KMS-11 (cell line): Measurements from ENCODE around the gene ZNF765.
"Not testable (repeated sequence)": the region's sequence is repeated elsewhere in the genome, so short reads cannot be mapped to it uniquely, and the experiment has no call there.

ENCODE experiments used
- H2AFZ ChIP-seq: fragments of 200-600 bp; sonication (generic); 2 replicates; pipeline ENCODE4 v1.6.1; 2016; ENCODE audit warnings: antibody characterized with exemption, mixed run types, low read depth
- H3K27ac ChIP-seq: fragments of 200-600 bp; sonication (generic); 2 replicates; pipeline ENCODE4 v1.6.1; 2016; ENCODE audit warnings: mild to moderate bottlenecking, mixed run types
- H3K27me3 ChIP-seq: fragments of 200-600 bp; sonication (generic); 2 replicates; pipeline ENCODE4 v1.6.1; 2017; ENCODE audit warnings: mild to moderate bottlenecking, low read depth, mixed run types, moderate library complexity; ENCODE audit not compliant: insufficient read depth
- H3K36me3 ChIP-seq: fragments of 200-600 bp; sonication (generic); 2 replicates; pipeline ENCODE4 v1.6.1; 2017; ENCODE audit warnings: mild to moderate bottlenecking, mixed run types; ENCODE audit not compliant: insufficient read depth
- H3K4me1 ChIP-seq: fragments of 200-600 bp; sonication (generic); 2 replicates; pipeline ENCODE4 v1.6.1; 2016; ENCODE audit warnings: mild to moderate bottlenecking, low read depth, mixed run types; ENCODE audit not compliant: poor library complexity, severe bottlenecking
- H3K4me2 ChIP-seq: fragments of 200-600 bp; sonication (generic); 2 replicates; pipeline ENCODE4 v1.7.0; 2016; ENCODE audit warnings: mild to moderate bottlenecking, mixed run types
- H3K4me3 ChIP-seq: fragments of 200-600 bp; sonication (generic); IDR thresholded peaks from 2 replicates; pipeline ENCODE4 v1.6.1; 2017; ENCODE audit warnings: low read depth, low read length, mixed read lengths; ENCODE audit not compliant: insufficient read depth
- H3K79me2 ChIP-seq: fragments of 200-600 bp; sonication (generic); 2 replicates; pipeline ENCODE4 v1.6.1; 2016; ENCODE audit warnings: low read depth, mixed run types; ENCODE audit not compliant: insufficient read depth
- H3K9ac ChIP-seq: fragments of 200-600 bp; sonication (generic); 2 replicates; pipeline ENCODE4 v1.6.1; 2016; ENCODE audit warnings: mild to moderate bottlenecking, mixed run types
- H4K20me1 ChIP-seq: fragments of 200-600 bp; sonication (generic); 2 replicates; pipeline ENCODE4 v1.6.1; 2016; ENCODE audit warnings: mild to moderate bottlenecking, mixed run types; ENCODE audit not compliant: insufficient read depth
- CTCF ChIP-seq: fragments of 200-600 bp; sonication (generic); conservative IDR thresholded peaks from 2 replicates; pipeline ENCODE4 v1.6.1; 2017; ENCODE audit warnings: low read depth, mild to moderate bottlenecking, antibody characterized with exemption, low read length, moderate library complexity, mixed read lengths

Gene ZNF765

GRCh38 chr19:53466726-53467484 lies 72.0 kb downstream of the ZNF765 start:
- Histone ChIP-seq H3K27me3 (no peaks in the 10 kb centered on the region), H2AFZ (no peak overlapping the region), H3K9ac (no peak overlapping the region), H3K4me2 (no peak overlapping the region), H3K36me3 (no peaks in the 10 kb centered on the region), H3K27ac (no peak overlapping the region), H3K4me3 (no peak overlapping the region), H3K79me2 (no peaks in the 10 kb centered on the region), H4K20me1 (no peaks in the 10 kb centered on the region), H3K4me1 (no peaks in the 10 kb centered on the region)
- TF ChIP-seq CTCF: no peak

- Histone ChIP-seq H3K9ac (no peak within 1 kb of the TSS), H3K4me3 (no peak within 1 kb of the TSS), H4K20me1 (no peaks in the 10 kb centered on the region), H3K36me3 (no peaks in the 10 kb centered on the region), H3K27ac (no peak within 1 kb of the TSS), H3K27me3 (no peaks in the 10 kb centered on the region), H3K4me2 (no peak within 1 kb of the TSS), H2AFZ (no peak within 1 kb of the TSS), H3K79me2 (no peaks in the 10 kb centered on the region), H3K4me1 (no peaks in the 10 kb centered on the region)
- TF ChIP-seq CTCF: no peak
These were observed 72.7 kb downstream of the ZNF765 start, which contains the start of gene ZNF813 for GRCh38 chr19:53467485-53468262. ZNF813 (plus strand) TSS chr19:53467733; CDS start chr19:53483823, 16,090 bp downstream.

GRCh38 chr19:53468628-53469027 lies 73.7 kb downstream of the ZNF765 start:
- not testable (repeated sequence) for H3K4me3 ChIP-seq, H3K36me3 ChIP-seq, H3K27ac ChIP-seq, H3K9ac ChIP-seq, H2AFZ ChIP-seq, H3K27me3 ChIP-seq, H4K20me1 ChIP-seq, H3K79me2 ChIP-seq, H3K4me1 ChIP-seq, H3K4me2 ChIP-seq

GRCh38 chr19:53471916-53472315 lies 77.0 kb downstream of the ZNF765 start:
- H3K4me2 ChIP-seq: no peak overlapping the region
- no peaks in the 10 kb centered on the region for H3K27me3 ChIP-seq
- H2AFZ ChIP-seq: no peak overlapping the region
- H3K4me3 ChIP-seq: no peak overlapping the region
- H3K9ac ChIP-seq: no peak overlapping the region
- no peaks in the 10 kb centered on the region for H3K36me3 ChIP-seq
- no peak overlapping the region for H3K27ac ChIP-seq
- no peaks in the 10 kb centered on the region for H3K79me2 ChIP-seq
- no peak for TF ChIP-seq CTCF
- no peaks in the 10 kb centered on the region for H4K20me1 ChIP-seq
- H3K4me1 ChIP-seq: no peaks in the 10 kb centered on the region

GRCh38 chr19:53474832-53475231 lies 79.9 kb downstream of the ZNF765 start:
- H3K79me2 ChIP-seq: not testable (repeated sequence)

GRCh38 chr19:53475470-53475869 lies 80.5 kb downstream of the ZNF765 start:
- H3K36me3 ChIP-seq: not testable (repeated sequence)

More at GRCh38 chr19:53474832-53475231, 79.9 kb downstream of the ZNF765 start:
- not testable (repeated sequence) for H3K27me3 ChIP-seq, H3K36me3 ChIP-seq, H3K4me3 ChIP-seq, H3K4me2 ChIP-seq, H3K4me1 ChIP-seq, H2AFZ ChIP-seq, H3K9ac ChIP-seq, H4K20me1 ChIP-seq, H3K27ac ChIP-seq

More at GRCh38 chr19:53475470-53475869, 80.5 kb downstream of the ZNF765 start:
- not testable (repeated sequence) for H4K20me1 ChIP-seq, H3K27ac ChIP-seq, H3K9ac ChIP-seq, H2AFZ ChIP-seq, H3K4me3 ChIP-seq, H3K4me2 ChIP-seq, H3K79me2 ChIP-seq, H3K4me1 ChIP-seq, H3K27me3 ChIP-seq
